Ecto neural progenitor cell (in vitro differentiated cells): ENCODE results near the gene CHPF2.
A peak's percentile ranks its signal among the peaks of the same experiment; 100 is the strongest.

Experiments
- DNase-seq: peaks from one replicate; pipeline ENCODE4 v3.0.0-alpha.2; 2018; ENCODE audit warnings: low spot score

Gene CHPF2

GRCh38 chr7:151246102-151246850 lies 14.0 kb downstream of the CHPF2 start:
- no peak for DNase-seq

GRCh38 chr7:151246851-151247580 lies 14.7 kb downstream of the CHPF2 start:
- DNase-seq, result no peak

GRCh38 chr7:151247611-151248345 lies 15.5 kb downstream of the CHPF2 start:
- peak; percentile 66 for DNase-seq

GRCh38 chr7:151248346-151249033 lies 16.2 kb downstream of the CHPF2 start, which contains the start of gene SMARCD3:
TSS of gene SMARCD3 (minus strand) at chr7:151248694. CDS start at chr7:151248562, 132 bp downstream.
- peak; percentile 87 for DNase-seq

GRCh38 chr7:151249034-151249731 lies 16.9 kb downstream of the CHPF2 start:
- no peak for DNase-seq

- no peak for DNase-seq
Measured at GRCh38 chr7:151249732-151250072, 17.4 kb downstream of the CHPF2 start.

- no peak for DNase-seq
Measured at GRCh38 chr7:151250181-151251132, 18.2 kb downstream of the CHPF2 start.

- peak; percentile 59 for DNase-seq
Measured at GRCh38 chr7:151251328-151251688, 19.0 kb downstream of the CHPF2 start.

GRCh38 chr7:151251689-151252560 lies 19.6 kb downstream of the CHPF2 start:
- DNase-seq, result peak; percentile 85

GRCh38 chr7:151252561-151252835 lies 20.2 kb downstream of the CHPF2 start:
- DNase-seq, result no peak

- DNase-seq, result no peak
Measured at GRCh38 chr7:151252961-151253711, 20.9 kb downstream of the CHPF2 start.

- no peak for DNase-seq
Measured at GRCh38 chr7:151254316-151254715, 22.0 kb downstream of the CHPF2 start.

GRCh38 chr7:151254851-151255250 lies 22.6 kb downstream of the CHPF2 start:
- no peak for DNase-seq

GRCh38 chr7:151255390-151255789 lies 23.1 kb downstream of the CHPF2 start:
- no peak for DNase-seq

- no peak for DNase-seq
Measured at GRCh38 chr7:151256410-151257045, 24.2 kb downstream of the CHPF2 start.

GRCh38 chr7:151257990-151258389 lies 25.7 kb downstream of the CHPF2 start:
- no peak for DNase-seq

- no peak for DNase-seq
Measured at GRCh38 chr7:151260471-151260870, 28.2 kb downstream of the CHPF2 start.

- no peak for DNase-seq
Measured at GRCh38 chr7:151260883-151261282, 28.6 kb downstream of the CHPF2 start.
